Calu3 (cell line): ENCODE data around the gene ERI2. TPM values are rescaled to one million over a fixed set of nuclear protein-coding genes. Genes with fewer than 3 reads are reported as not detected.

Experiments used
- BruUV-seq: library from RNA; stranded (reverse); fragments of 400-500 nt; replicated peaks from 2 replicates; lab custom pipeline; 2021; lab: Mats Ljungman, UMichigan
- CTCF ChIA-PET: fragments of 300-600 bp; sonication (Branson Sonifier 250); formaldehyde crosslinking; loops from one replicate; lab custom pipeline; 2022; ENCODE audit warnings: antibody characterized with exemption; lab: Charles Lee
- DNase-seq: peaks from one replicate; pipeline ENCODE4 v3.0.0; 2022
- H3K27ac Mint-ChIP-seq: one replicate; pipeline ENCODE4 v1.8.0; 2022; ENCODE audit warnings: mixed read lengths; ENCODE audit not compliant: unreplicated experiment
- H3K27me3 Mint-ChIP-seq: one replicate; pipeline ENCODE4 v1.8.0; 2022; ENCODE audit warnings: mixed read lengths; ENCODE audit not compliant: unreplicated experiment
- H3K36me3 Mint-ChIP-seq: one replicate; pipeline ENCODE4 v1.8.0; 2022; ENCODE audit warnings: mild to moderate bottlenecking, moderate library complexity, mixed read lengths; ENCODE audit not compliant: insufficient read depth, unreplicated experiment
- H3K4me1 Mint-ChIP-seq: one replicate; pipeline ENCODE4 v1.8.0; 2022; ENCODE audit warnings: mild to moderate bottlenecking, low read depth, mixed read lengths; ENCODE audit not compliant: unreplicated experiment
- H3K4me3 Mint-ChIP-seq: one replicate; pipeline ENCODE4 v1.8.0; 2022; ENCODE audit warnings: mild to moderate bottlenecking, low read depth, moderate library complexity, mixed read lengths; ENCODE audit not compliant: unreplicated experiment
- H3K9me3 Mint-ChIP-seq: one replicate; pipeline ENCODE4 v1.8.0; 2022; ENCODE audit warnings: low read depth, mixed read lengths; ENCODE audit not compliant: unreplicated experiment
- intact Hi-C: fragments of 100-400 bp; cut with micrococcal nuclease; formaldehyde crosslinking; loops from one replicate; pipeline ENCODE4 v1.10.0; 2022; ENCODE audit not compliant: unreplicated experiment
- total RNA-seq: library from RNA; stranded (reverse); gene quantifications from 2 replicates; pipeline ENCODE4 v1.2.3, GENCODE V29; 2022
- TF ChIP-seq, protein P1 (sequence below): fragments of 200-600 bp; IDR thresholded peaks from one replicate; pipeline ENCODE4 v1.8.0; 2022; ENCODE audit warnings: antibody characterized with exemption; ENCODE audit not compliant: unreplicated experiment

The ERI2 gene
- total RNA-seq, 1 experiment from 2014 or later, result 32.6 TPM

- CTCF ChIA-PET, result interaction anchor here (0.6 to 1.4 kb wide), 3 partner anchors 9 to 34 kb away, joined by 3 to 6 read pairs (median 4); partner anchors contain the start of genes ERI2, REXO5 and THUMPD1
- peak; percentile 84 for DNase-seq
- Mint-ChIP-seq H3K4me1 (no peaks in the 10 kb centered on the region), H3K36me3 (peaks cover 6% of the 10 kb centered on the region), H3K27ac (no peak overlapping the region), H3K27me3 (no peaks in the 10 kb centered on the region), H3K4me3 (no peak overlapping the region), H3K9me3 (no peaks in the 10 kb centered on the region)
- intact Hi-C loops, result no loop called here
- no TSS peak for BruUV-seq
- TF ChIP-seq, protein P1, sequence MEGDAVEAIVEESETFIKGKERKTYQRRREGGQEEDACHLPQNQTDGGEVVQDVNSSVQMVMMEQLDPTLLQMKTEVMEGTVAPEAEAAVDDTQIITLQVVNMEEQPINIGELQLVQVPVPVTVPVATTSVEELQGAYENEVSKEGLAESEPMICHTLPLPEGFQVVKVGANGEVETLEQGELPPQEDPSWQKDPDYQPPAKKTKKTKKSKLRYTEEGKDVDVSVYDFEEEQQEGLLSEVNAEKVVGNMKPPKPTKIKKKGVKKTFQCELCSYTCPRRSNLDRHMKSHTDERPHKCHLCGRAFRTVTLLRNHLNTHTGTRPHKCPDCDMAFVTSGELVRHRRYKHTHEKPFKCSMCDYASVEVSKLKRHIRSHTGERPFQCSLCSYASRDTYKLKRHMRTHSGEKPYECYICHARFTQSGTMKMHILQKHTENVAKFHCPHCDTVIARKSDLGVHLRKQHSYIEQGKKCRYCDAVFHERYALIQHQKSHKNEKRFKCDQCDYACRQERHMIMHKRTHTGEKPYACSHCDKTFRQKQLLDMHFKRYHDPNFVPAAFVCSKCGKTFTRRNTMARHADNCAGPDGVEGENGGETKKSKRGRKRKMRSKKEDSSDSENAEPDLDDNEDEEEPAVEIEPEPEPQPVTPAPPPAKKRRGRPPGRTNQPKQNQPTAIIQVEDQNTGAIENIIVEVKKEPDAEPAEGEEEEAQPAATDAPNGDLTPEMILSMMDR, result peak; percentile 87
These were observed 31.4 kb downstream of the ERI2 start for GRCh38 chr16:20774703-20775362.

DNA sequence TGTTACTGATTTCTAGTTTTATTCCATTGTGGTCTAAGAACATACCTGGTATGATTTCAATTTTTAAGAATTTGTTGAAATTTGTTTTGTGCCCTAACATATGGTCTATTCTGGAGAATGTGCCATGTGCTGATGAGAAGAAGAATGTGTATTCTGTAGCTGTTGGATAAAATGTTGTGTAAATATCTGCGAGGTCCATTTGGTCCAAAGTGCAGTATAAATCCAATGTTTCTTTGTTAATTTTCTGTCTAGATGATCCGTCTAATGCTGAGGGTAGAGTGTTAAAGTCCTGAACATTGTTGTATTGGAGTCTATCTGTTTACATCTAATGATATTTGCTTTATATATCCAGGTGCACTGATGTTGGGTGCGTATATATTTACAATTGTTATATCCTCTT is 32.6 kb downstream of the ERI2 start:
- no peak for DNase-seq
- TF ChIP-seq, protein P1, result no peak
- peaks cover 6% of the 10 kb centered on the region for H3K36me3 Mint-ChIP-seq
- no peaks in the 10 kb centered on the region for H3K9me3 Mint-ChIP-seq
- BruUV-seq, result no TSS peak
- no peak overlapping the region for H3K4me3 Mint-ChIP-seq
- intact Hi-C loops, result no loop called here
- no peaks in the 10 kb centered on the region for H3K27me3 Mint-ChIP-seq
- H3K27ac Mint-ChIP-seq, result no peak overlapping the region
- CTCF ChIA-PET, result interaction anchor here (0.8 to 1.0 kb wide), 2 partner anchors 33 to 722 kb away, joined by 3 to 4 read pairs; partner anchors contain the start of genes ERI2 and REXO5
- no peaks in the 10 kb centered on the region for H3K4me1 Mint-ChIP-seq

GRCh38 chr16:20768818-20769217 is 37.5 kb downstream of the ERI2 start:
- Mint-ChIP-seq H3K4me3 (no peak overlapping the region), H3K4me1 (peaks cover 20% of the 10 kb centered on the region), H3K9me3 (no peaks in the 10 kb centered on the region), H3K27me3 (no peaks in the 10 kb centered on the region), H3K27ac (no peak overlapping the region), H3K36me3 (peaks cover 1% of the 10 kb centered on the region)
- no peak for DNase-seq
- TF ChIP-seq, protein P1, result no peak
- no TSS peak for BruUV-seq
- CTCF ChIA-PET, result no interaction called here
- intact Hi-C loops, result no loop called here

DNA sequence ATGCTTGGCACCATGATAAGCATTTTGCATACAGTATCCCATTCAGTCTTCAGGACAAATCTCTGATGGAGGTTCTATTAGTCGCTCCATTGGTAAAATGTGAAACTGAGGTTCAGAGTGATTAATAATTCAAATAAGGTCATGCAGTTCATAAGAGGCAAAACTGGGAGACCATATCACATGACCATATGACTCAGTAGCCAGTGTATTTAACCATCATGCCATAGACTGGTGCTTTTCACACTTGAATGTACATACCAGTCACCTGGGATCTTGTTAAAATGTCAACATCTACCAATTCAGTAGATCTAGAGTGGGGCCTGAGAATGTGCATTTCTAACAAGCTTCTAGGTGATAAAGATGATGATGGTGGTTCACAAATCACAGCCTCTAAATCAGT is 38.2 kb downstream of the ERI2 start:
- peaks cover 26% of the 10 kb centered on the region for H3K4me1 Mint-ChIP-seq
- H3K4me3 Mint-ChIP-seq, result no peak overlapping the region
- H3K36me3 Mint-ChIP-seq, result peaks cover 8% of the 10 kb centered on the region
- intact Hi-C loops, result no loop called here
- DNase-seq, result no peak
- no peak overlapping the region for H3K27ac Mint-ChIP-seq
- H3K27me3 Mint-ChIP-seq, result no peaks in the 10 kb centered on the region
- CTCF ChIA-PET, result no interaction called here
- TF ChIP-seq, protein P1, result no peak
- H3K9me3 Mint-ChIP-seq, result no peaks in the 10 kb centered on the region
- BruUV-seq, result no TSS peak
